OCI-LY3 (cell line): ENCODE data around the gene CMSS1.

Experiments used
- CTCF ChIP-seq: fragments of 200-600, 300-600 bp; sonication (generic); IDR thresholded peaks from 2 replicates; pipeline ENCODE4 v1.5.1; 2014; ENCODE audit warnings: antibody characterized with exemption, low read length, low read depth
- EZH2phosphoT487 ChIP-seq: fragments of 200-600 bp; shearing (Covaris generic); IDR thresholded peaks from 2 replicates; pipeline ENCODE4 v1.6.1; 2018; ENCODE audit warnings: antibody characterized with exemption, mixed run types, low read depth

DNA sequence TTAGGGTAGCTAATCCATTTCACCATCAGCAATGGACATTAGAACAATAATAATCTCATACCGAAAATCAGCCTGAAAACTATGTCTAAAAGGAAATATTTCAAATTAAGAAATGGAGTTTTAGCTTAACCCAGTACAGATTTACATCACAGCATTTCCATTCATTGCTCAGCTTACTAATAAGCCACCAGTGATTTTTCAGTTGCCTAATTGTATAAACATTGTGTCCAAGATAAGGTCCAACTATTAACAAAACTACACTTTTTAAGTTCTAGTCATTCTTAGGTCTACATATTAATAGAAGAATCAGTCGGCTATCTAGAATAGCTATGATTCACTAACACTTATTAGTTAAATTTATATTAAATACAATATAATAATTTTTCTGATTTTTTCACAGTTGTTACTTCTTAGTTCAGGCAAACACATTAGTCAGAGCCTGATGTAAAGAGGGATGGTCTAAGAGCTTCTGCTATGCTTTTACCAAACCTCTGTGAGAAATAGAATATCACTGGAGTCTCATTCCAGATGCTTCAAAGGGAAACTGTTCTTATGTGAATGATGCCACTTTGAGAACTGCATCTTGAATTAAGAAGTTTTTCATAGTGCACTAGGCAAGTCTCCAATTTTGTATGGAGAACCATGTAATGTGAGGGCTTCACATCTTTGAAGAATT lies 74.1 kb downstream of the CMSS1 start:
- no peak for TF ChIP-seq CTCF
- TF ChIP-seq EZH2phosphoT487, result no peak
